TTC549 (cell line): ENCODE data around the gene COIL.

ENCODE experiments used
- FAIRE-seq: peaks from 2 replicates; lab custom pipeline; 2012; peaks lifted over from hg19 to GRCh38; lab: Jason Lieb, UNC

The COIL gene

DNA sequence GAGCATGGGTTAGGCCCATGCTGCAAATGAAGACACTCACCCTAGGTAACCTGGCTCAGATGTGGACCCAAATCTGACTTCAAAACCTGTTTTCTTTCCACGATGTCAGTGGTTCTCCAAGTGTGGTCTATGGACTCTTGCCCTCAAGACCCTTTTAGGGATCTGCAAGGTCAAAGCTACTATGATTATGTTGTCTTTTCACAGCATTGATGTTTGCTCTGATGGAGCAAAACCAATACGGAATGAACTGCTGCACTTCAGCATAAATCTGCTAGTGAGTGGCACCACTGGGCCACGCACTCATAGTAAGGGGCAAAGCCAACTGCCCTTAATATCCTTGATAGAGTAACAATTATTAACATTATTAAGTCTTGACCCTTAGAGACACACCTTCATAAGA lies 25.4 kb downstream of the COIL start:
- FAIRE-seq: no peak

DNA sequence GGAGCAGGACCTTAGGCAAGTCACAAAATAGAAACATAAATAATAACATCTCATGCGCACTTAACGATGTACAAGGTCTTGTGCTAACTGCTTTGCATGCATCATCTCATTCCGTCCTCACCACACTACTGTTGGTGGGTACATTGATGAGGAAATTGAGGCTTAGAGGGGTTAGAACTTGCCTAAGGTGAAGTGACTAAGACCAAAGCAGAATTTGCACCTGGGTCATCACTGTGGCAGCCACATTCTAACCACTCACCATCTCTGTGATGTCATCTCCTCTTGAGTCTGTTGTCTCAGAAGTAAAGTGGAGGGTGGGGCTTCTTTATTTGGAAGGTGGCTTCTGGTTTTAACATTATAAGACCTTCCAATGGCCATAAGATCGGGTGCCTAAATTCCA lies 26.6 kb downstream of the COIL start:
- no peak for FAIRE-seq

DNA sequence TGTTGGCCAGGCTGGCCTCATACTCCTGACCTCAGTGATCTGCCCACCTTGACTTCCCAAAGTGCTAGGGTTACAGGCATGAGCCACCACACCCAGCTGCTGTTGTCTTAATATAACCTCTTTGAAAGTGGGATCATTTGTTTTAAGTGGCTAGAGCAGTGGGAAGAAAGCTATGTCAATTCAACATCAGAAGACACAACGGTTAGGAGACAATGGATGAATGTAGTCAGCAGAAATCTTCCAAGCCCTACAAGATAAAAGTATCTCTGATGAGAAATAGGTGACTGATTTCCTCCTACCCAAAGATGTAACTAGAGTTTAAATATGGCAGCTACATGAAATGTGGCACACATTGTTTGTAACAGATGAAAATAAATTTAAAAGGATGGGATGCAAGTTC lies 27.0 kb downstream of the COIL start:
- no peak for FAIRE-seq

DNA sequence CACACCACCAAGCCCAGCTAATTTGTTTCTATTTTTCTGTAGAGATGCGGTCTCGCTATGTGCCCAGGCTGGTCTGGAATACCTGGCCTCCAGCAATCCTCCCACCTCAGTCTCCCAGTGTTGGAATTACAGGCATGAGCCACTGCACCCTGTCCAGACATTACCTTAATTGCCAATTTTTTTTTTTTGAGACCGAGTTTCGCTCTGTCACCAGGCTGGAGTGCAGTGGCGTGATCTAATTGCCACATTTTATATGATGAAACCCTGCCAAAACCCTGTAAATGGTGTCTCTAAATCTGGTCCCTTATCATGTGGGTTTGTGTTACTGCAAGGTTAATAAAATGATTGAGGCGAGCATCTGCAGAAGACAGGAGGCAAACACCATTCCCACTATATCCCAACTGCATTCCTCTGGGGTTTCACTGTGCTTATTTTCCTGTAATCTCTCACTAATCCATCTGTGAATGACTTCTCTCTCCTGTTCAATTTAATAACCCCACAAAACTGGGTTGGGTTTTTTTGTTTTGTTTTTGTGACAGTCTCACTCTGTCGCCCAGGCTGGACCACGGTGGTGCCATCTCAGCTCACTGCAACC lies 27.6 kb downstream of the COIL start:
- no peak for FAIRE-seq

- no peak for FAIRE-seq
These were observed 30.0 kb downstream of the COIL start for GRCh38 chr17:56930739-56931337.

GRCh38 chr17:56929362-56929969 lies 31.4 kb downstream of the COIL start:
- FAIRE-seq: no peak

DNA sequence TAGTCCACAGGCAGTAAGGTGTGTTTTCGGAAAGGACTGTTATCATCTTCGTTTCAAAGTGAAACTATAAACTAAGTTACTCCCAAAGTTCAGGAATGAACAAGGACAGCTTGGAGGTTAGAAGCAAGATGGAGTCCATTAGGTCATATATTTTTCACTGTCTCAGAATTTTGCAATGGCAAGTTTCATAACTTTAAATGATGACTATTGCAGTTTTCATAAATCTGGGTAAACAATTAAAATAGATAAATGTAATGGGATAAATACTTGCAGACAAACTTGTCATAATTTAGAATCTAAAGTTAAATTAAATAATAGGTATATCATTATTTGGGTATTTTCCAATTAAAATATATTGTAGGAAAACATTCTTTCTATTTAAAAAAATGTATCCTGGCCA lies 32.3 kb downstream of the COIL start:
- no peak for FAIRE-seq

DNA sequence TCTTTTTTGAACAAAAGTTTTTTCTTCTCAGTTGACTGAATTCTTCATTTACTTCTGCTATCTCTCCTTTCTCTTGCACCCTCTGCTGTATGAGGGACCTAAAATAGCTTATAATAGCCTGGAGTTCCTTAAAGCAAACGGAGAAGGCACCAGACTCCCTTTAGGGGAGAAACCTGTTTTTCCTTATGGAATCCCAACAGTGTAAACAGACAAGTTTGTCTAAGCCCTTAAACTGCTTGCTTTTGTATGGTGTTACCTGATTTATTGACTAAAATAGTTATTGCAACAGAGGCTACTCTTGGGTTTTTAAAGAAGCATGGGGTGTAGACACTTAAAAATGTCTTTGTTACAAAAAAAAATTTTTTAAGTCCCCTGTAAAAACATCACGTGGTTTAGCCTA lies 34.1 kb downstream of the COIL start:
- no peak for FAIRE-seq

- FAIRE-seq: no peak
These were observed 34.6 kb downstream of the COIL start for GRCh38 chr17:56926270-56926669.

- no peak for FAIRE-seq
These were observed 35.8 kb downstream of the COIL start for GRCh38 chr17:56925088-56925487.

GRCh38 chr17:56919717-56920116 lies 41.1 kb downstream of the COIL start:
- no peak for FAIRE-seq

GRCh38 chr17:56918916-56919315 lies 41.9 kb downstream of the COIL start:
- FAIRE-seq: no peak

- FAIRE-seq: no peak
These were observed 43.1 kb downstream of the COIL start for GRCh38 chr17:56917559-56918296.

DNA sequence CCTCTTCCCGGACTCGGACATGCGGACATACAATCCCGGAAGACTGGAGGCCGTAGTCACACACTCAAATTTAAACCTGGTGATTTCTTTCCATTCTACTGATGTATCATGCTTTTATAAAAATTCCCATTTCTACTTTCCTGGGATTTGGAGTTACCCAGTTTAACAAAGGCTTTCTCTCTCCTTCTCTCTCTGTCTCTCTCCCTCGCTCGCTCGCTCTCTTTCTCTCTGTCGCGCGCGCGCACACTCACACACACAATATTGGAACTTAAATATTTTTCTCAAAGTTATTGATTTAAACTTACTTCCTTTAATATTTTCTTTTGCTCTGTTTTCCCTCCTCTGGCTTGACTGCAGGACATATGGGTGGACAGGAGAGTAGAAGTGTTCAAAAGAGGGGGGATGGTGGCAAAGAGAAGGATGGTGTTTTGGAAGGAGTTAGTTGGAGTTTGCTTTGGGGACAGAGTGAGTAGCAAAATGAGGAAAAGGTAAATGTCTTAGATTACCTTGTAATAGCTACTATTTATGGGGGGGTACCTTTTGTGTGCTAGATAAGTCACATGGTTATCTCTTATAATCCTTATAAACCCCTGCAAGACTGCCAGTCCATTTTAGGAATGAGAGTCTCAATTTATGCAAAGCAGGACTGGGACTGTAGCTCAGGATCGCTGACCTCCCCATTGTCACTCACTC lies 46.1 kb downstream of the COIL start:
- no peak for FAIRE-seq

DNA sequence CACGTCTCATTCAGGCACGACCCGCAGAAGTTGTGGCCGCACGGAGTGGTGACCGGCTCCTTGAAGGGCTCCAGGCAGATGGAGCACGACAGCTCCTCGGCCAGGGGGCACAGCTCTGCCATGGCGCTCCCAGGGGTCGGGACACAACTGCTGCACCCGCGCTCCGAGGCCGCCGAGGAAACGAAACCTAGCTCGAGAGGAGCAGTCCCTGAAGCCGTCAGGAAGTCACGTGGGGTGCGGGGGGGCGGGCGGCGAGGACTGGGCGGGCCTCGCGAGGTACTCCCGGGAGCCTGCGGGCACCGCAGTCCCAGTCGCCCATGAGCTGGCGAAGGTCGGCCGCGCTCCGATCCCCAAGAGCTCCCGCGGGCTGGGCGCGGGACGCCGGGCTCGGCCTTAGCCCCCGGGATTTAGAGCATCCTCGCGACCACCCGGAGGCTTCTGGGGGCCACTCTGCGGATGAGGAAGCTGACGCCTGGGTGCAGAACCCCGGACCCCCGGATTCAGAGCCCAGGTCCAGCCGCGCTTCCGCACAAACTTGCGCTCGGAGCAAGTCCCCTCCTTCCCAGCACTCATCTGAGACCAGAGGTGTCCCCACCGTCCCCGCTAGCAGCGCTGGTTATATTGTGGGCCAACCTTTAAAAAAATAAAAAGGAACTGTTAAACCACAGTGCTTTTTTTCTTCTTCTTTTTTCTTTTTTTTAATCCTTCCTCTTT lies 46.8 kb downstream of the COIL start, which contains the start of gene TRIM25:
TRIM25 (minus strand) TSS at position 183 of the 714 bp plus-strand sequence; CDS start at position 122, 61 bp downstream.
- no peak for FAIRE-seq

- FAIRE-seq: no peak
These were observed 47.4 kb downstream of the COIL start for GRCh38 chr17:56913353-56913866.

DNA sequence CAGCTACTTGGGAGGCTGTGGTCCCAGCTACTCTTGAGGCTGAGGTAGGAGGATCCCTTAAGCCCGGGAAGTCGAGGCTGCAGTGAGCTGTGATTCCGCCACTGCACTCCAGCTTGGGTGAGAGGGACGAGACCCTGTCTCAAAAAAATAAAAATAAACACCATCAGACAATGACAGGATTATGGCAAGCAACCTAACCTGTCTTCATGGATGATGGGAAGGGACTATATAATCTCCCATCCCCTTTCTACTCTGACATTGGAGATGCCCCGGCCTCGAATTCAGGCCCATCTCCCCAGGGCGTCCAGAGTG lies 47.9 kb downstream of the COIL start:
- FAIRE-seq: no peak

- FAIRE-seq: no peak
These were observed 48.5 kb downstream of the COIL start for GRCh38 chr17:56912105-56912999.

DNA sequence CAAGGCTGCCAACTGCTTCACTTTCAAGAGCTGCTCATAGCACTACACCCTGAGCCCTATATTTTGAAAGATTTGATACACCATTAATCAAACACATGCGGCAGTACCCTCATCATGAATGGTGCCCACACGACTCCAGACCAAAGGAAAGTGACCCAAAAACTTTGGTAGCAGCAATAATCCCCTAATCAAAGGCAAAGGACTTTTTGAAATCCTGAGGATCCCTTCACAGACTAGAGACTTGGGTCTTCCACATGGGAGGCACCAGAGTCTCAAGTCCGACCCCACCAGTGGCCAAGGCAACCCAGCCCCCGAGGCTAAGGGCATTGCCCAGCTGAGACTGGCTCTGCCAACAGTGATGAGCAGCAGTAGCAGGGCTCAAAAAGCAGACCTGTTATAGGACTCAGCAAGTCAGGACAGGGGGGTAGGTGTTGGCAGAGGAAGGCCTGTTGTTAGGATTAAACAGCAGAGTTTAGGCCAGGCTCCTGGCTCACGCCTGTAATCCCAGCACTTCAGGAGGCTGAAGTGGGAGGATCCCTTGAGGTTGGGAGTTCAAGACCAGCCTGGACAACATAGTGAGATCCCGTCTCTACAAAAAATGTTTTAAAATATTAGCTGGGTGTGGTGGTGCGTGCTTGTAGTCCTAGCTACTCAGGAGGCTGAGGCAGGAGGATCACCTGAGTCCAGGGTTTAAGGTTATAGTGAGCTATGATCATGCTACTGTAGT lies 50.2 kb downstream of the COIL start:
- FAIRE-seq: no peak
